Activated naive CD4-positive, alpha-beta T cell treated with anti-CD3 and anti-CD28 coated beads for 36 hours (primary cell): ENCODE data around the gene RPL5. TPM values are rescaled to one million over a fixed set of nuclear protein-coding genes. Genes with fewer than 3 reads are reported as not detected.
"Not testable (repeated sequence)": the region's sequence is repeated elsewhere in the genome, so short reads cannot be mapped to it uniquely, and the experiment has no call there.

ENCODE experiments used
- CTCF ChIA-PET: fragments of 350-600 bp; sonication (Branson Sonifier 250); formaldehyde crosslinking; loops from one replicate; lab custom pipeline; 2021; ENCODE audit warnings: antibody characterized with exemption; lab: Charles Lee
- DNase-seq: peaks from one replicate; pipeline ENCODE4 v3.0.0-alpha.2; 2020
- H3K27ac Mint-ChIP-seq: one replicate; pipeline ENCODE4 v1.8.0; 2021; ENCODE audit warnings: mild to moderate bottlenecking, mixed read lengths
- H3K27me3 Mint-ChIP-seq: one replicate; pipeline ENCODE4 v1.8.0; 2021; ENCODE audit warnings: low read depth, mixed read lengths
- H3K36me3 Mint-ChIP-seq: one replicate; pipeline ENCODE4 v1.8.0; 2021; ENCODE audit warnings: low read depth, mixed read lengths
- H3K4me1 Mint-ChIP-seq: one replicate; pipeline ENCODE4 v1.8.0; 2021; ENCODE audit warnings: low read depth, mixed read lengths
- H3K4me3 Mint-ChIP-seq: one replicate; pipeline ENCODE4 v1.8.0; 2021; ENCODE audit warnings: mild to moderate bottlenecking, moderate library complexity, mixed read lengths
- H3K9me3 Mint-ChIP-seq: one replicate; pipeline ENCODE4 v1.8.0; 2021; ENCODE audit warnings: mixed read lengths
- intact Hi-C: fragments of 100-400 bp; cut with micrococcal nuclease; formaldehyde crosslinking; loops from one replicate; pipeline ENCODE4 v1.15.1; 2023
- total RNA-seq, 2 experiments: library from RNA; stranded (reverse); gene quantifications; one replicate each; pipeline ENCODE4 v1.2.3, GENCODE V29; 2021

The RPL5 gene
- 1,000 to 10,000 TPM; 1,793 to 1,819 TPM for total RNA-seq

DNA sequence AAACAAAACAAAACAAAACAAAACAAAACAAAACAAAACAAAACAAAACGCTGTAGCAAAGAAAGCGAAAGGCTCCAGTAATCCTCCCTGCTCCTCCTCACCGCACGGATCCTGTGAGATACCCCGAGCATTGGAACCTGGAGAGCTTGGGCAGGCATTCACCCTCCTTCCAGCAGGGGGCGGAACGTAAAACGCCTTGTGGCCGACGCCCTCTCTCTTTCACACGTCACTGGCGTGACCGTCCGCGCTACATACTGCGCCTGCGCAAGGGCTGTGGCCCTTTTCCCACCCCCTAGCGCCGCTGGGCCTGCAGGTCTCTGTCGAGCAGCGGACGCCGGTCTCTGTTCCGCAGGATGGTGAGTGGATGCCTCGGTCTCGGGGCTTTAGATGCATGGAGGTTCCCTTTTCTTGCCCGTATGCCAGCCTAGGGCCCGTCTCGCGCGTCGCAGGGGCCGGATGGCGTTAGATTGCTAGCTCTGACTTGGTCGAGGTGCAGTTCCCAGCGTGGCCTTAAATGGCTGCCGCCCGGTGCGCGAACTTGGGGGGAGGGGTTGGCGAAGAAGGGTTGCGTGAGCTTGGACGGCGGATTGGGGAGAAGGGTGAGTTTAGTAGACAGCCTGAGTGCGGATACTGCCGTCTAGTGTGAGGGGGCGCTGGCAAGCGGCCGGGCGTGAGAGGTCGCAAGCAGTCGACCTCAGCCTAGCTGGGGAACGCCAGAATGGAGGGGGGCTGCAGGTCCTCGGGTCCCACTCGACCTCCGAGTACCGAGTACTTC lies at the start of gene RPL5:
TSS of gene RPL5 (plus strand) at position 279 of the 775 bp plus-strand sequence. CDS start at position 354, 75 bp downstream.
- Mint-ChIP-seq H3K27ac (peak within 1 kb of the TSS; percentile 99), H3K27me3 (no peaks in the 10 kb centered on the region), H3K4me1 (peaks cover 38% of the 10 kb centered on the region), H3K36me3 (peaks cover 52% of the 10 kb centered on the region), H3K9me3 (no peaks in the 10 kb centered on the region), H3K4me3 (peak within 1 kb of the TSS; percentile 98)
- peak; percentile 98 for DNase-seq
- intact Hi-C loops = loop anchor here (1.0 to 10.0 kb wide), 15 partner anchors 11 to 1327 kb away; partner anchors contain the start of genes CDC7, GFI1 and MTF2
- CTCF ChIA-PET = interaction anchor here (0.6 to 2.6 kb wide), 20 partner anchors 8 to 318 kb away, joined by 3 to 22 read pairs (median 4); partner anchors contain the start of genes DIPK1A and MTF2

DNA sequence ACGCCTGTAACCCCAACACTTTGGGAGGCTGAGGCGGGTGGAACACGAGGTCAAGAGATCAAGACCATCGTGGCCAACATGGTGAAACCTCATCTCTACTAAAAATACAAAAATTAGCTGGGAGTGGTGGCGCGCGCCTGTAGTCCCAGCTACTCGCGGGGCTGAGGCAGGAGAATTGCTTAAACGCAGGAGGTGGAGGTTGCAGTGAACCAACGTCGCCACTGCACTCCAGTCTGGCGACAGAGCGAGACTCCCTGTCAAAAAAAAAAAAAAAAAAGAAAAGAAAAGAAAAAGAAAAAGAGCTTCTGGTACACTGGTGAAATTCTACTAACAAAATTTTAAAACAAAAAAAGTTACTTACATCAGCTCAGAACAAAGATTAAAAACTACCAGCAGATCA lies 48.3 kb upstream of the RPL5 start:
- intact Hi-C loops = loop anchor here (5.0 kb wide), 1 partner anchor 34 kb away; no protein-coding TSS in a partner anchor
- not testable (repeated sequence) for H3K36me3 Mint-ChIP-seq, H3K9me3 Mint-ChIP-seq, DNase-seq, H3K27ac Mint-ChIP-seq
- CTCF ChIA-PET = interaction anchor here (0.7 to 0.9 kb wide), 2 partner anchors 34 to 39 kb away, joined by 3 read pairs; no protein-coding TSS in a partner anchor
- Mint-ChIP-seq H3K27me3 (peaks cover 35% of the 10 kb centered on the region), H3K4me3 (peak overlapping the region; percentile 70), H3K4me1 (peaks cover 13% of the 10 kb centered on the region)

DNA sequence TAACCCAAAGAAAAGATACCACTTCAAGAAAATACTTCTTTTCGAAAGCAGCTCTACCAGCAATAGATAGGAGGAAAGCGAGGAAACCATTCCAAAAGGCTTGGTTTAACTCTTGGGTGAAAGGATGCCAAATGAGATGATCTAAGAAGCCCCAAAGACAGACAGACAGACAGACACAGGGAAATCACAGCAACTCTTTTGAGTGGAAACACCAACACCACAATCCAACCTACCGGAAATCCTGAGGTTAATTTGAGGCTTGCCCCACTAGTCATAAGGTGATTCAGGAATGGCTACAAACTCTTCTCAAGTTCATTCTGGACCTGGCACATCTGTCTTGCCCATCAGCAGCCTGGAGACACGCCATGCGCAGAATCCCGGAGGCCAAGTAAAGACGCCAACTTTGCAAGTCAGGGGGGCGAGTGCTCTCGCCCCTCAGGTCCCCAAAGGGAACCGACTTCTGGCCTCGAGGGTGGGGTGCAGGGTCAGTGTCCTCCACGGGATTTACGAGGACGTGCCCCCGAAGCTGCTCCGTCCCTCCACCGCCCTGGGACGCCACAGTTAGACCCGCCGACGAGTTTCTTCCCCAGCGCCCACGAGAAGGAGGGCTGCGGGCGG lies 47.7 kb upstream of the RPL5 start:
- intact Hi-C loops = loop anchor here (1.0 to 5.0 kb wide), 5 partner anchors 33 to 258 kb away; no protein-coding TSS in a partner anchor
- H3K9me3 Mint-ChIP-seq = no peaks in the 10 kb centered on the region
- H3K27ac Mint-ChIP-seq = no peak overlapping the region
- no peaks in the 10 kb centered on the region for H3K36me3 Mint-ChIP-seq
- DNase-seq = peak; percentile 69
- H3K4me1 Mint-ChIP-seq = peaks cover 13% of the 10 kb centered on the region
- CTCF ChIA-PET = interaction anchor here (0.7 to 1.3 kb wide), 6 partner anchors 35 to 75 kb away, joined by 3 read pairs; no protein-coding TSS in a partner anchor
- peak overlapping the region; percentile 70 for H3K4me3 Mint-ChIP-seq
- peaks cover 35% of the 10 kb centered on the region for H3K27me3 Mint-ChIP-seq

DNA sequence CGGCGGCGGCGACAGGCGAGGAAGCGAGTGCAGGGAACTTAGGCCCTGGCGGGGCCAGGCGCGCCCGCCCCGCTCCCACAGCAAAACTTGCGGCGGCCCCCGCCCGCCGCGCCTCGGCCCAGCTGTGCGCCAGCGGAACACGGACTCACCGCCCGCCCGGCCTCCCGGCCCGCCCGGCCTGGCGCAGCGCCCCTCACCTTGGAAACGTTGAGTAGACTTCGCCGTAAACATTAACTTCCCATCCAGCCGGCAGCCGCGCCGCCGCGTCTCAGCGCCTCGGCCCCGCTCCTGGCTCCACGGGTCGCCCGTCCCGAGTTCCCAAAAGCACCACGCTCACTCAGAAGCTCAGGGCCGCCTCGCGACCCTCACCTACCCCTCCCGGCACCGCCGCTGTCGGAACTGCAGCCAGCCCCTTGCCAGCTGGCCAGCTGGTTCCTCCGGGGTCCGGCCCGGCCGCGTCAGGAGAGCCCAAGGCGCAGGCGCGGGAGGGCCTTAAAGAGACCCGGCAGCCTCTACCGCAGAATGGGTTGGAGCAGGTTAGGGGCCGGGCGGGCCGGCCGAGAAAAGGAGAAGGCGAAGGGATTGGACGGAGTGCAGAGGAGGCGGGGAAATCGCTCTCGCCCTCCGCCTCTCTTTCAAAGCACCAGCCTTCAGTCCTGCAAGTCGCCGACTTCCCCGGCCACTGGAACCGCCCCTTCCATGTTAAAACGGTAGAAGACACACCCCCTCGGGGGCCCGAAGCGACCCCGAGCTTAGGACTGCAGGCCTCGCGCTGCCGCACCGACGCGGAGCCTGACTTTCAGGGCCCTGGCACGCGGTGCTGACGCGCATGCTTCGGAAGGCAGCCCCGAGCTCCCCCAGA lies 47.0 kb upstream of the RPL5 start, which contains the start of gene EVI5:
TSS of gene EVI5 (minus strand) at position 470 of the 862 bp plus-strand sequence. CDS start 48,562 bp downstream, outside the sequence.
- intact Hi-C loops = loop anchor here (1.0 to 5.0 kb wide), 5 partner anchors 32 to 257 kb away; no protein-coding TSS in a partner anchor

DNA sequence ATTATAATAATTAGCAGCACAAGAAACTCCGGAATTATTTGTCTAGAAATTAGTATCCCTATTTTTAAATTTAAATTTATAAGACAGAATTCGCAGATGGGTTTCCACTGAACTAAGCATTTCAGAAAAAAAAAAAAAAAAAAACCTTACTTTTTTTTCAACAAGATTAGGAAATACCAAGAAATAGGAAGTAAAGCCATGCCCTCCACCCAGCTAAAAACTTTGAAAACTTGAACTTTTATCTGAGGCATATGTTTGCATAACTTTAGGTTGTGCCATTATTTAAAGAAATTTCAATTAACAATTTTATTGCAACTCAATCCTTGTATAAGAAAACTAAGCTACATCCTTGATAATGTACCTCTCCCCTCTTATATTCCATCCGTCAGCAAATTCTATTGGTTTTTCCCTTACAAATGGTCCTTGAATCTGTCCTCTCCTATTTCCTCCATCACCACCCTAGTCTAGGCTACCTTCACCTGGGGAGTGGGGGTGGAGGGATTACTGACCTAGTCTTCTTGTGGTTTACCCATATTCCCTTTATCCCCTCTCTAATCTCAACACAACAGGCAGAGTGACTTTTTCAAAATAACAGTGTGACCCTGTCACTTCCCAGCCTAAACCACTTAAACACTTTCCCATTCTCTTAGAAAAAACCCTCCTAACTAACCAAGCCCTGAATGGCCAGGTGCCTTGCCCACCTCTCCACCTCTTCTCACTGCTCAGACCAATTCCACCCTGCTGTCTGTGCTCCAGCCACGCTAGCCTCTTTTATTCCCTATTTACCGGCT lies 45.5 kb upstream of the RPL5 start:
- no peaks in the 10 kb centered on the region for H3K9me3 Mint-ChIP-seq
- intact Hi-C loops = no loop called here
- CTCF ChIA-PET = interaction anchor here (0.9 to 2.2 kb wide), 2 partner anchors 33 to 37 kb away, joined by 3 to 10 read pairs; no protein-coding TSS in a partner anchor
- H3K4me3 Mint-ChIP-seq = no peak overlapping the region
- DNase-seq = no peak
- no peaks in the 10 kb centered on the region for H3K36me3 Mint-ChIP-seq
- H3K27ac Mint-ChIP-seq = no peak overlapping the region
- H3K27me3 Mint-ChIP-seq = peaks cover 29% of the 10 kb centered on the region
- H3K4me1 Mint-ChIP-seq = peaks cover 16% of the 10 kb centered on the region

More for the DNA sequence above, 47.0 kb upstream of the RPL5 start, which contains the start of gene EVI5:
- Mint-ChIP-seq H3K36me3 (no peaks in the 10 kb centered on the region), H3K27ac (no peak within 1 kb of the TSS), H3K27me3 (peaks cover 32% of the 10 kb centered on the region), H3K4me1 (peaks cover 13% of the 10 kb centered on the region), H3K4me3 (peak within 1 kb of the TSS; percentile 73), H3K9me3 (no peaks in the 10 kb centered on the region)
- DNase-seq = peak; percentile 58
- CTCF ChIA-PET = interaction anchor here (0.7 to 2.2 kb wide), 7 partner anchors 31 to 489 kb away, joined by 3 to 10 read pairs (median 3); no protein-coding TSS in a partner anchor

DNA sequence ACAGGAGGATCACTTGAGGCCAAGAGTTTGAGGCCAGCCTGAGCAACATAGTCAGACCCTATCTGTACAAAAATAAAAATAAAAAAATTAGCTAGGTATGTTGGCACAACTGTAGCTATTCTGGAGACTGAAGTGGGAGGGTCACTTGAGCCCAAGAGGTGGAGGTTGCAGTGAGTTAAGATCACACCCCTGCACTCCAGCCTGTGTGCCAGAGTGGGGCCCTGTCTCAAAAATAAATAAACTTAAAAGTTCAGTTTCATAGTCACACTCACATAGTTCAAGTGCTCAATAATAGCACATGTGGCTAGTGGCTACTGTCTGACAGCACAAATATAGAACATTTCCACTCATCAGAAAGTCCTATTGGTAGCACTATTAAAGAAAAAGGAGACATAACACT lies 41.8 kb upstream of the RPL5 start:
- no peak overlapping the region for H3K27ac Mint-ChIP-seq
- intact Hi-C loops = no loop called here
- DNase-seq = no peak
- CTCF ChIA-PET = interaction anchor here (0.7 to 2.0 kb wide), 2 partner anchors 28 to 41 kb away, joined by 3 to 9 read pairs; no protein-coding TSS in a partner anchor
- no peak overlapping the region for H3K4me3 Mint-ChIP-seq
- H3K4me1 Mint-ChIP-seq = peaks cover 6% of the 10 kb centered on the region
- no peaks in the 10 kb centered on the region for H3K9me3 Mint-ChIP-seq
- H3K27me3 Mint-ChIP-seq = peaks cover 17% of the 10 kb centered on the region
- no peaks in the 10 kb centered on the region for H3K36me3 Mint-ChIP-seq

DNA sequence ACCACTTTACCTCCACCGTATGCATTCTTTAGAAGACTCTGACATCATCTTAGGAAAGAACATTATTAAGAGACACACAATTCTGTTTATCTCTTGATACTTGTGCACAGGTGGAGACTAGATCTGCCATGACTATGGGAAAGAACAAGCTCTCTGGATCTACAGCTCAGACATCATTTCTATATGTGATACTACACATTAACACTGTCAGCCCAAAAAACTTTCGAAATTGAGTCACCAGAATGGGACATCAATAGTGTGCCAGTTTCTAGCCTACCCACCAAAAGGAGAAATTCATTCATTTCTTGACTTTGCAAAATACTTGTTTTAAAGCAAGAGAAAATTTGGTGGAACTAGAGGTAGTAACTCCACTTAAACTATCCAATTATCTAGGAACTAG lies 41.0 kb upstream of the RPL5 start:
- Mint-ChIP-seq H3K27ac (no peak overlapping the region), H3K4me3 (no peak overlapping the region), H3K4me1 (peaks cover 2% of the 10 kb centered on the region), H3K9me3 (no peaks in the 10 kb centered on the region), H3K36me3 (no peaks in the 10 kb centered on the region), H3K27me3 (peaks cover 14% of the 10 kb centered on the region)
- DNase-seq = no peak
- CTCF ChIA-PET = interaction anchor here (0.6 to 2.0 kb wide), 3 partner anchors 27 to 230 kb away, joined by 3 to 9 read pairs (median 4); no protein-coding TSS in a partner anchor
- intact Hi-C loops = no loop called here

DNA sequence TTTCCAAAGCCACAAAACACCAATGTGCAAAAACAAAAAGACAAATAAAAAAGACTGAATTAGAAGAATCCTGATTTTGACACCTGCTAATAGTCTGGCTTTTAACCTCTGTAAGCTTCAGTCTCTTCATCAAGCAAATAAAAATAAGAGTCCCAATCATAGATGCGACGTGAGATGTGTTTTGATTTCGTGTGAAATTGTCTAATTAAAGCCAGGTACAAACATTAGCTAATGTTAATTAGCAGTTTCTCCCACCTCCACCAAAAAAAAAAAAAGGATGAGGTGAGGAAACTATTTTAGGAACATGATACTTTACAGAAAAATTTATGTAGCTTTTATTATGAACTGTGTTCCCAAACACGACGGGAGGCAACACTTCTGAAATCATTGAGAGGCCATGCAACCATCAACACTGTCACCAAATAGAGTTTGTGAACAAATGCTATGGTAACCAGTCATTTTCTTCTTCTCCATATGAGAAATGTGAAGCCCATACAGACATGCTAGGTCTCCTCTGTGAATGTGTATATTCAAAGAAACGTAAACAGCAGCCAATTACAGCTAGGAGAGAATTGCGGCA lies 40.3 kb upstream of the RPL5 start:
- CTCF ChIA-PET = interaction anchor here (0.5 to 2.0 kb wide), 3 partner anchors 27 to 331 kb away, joined by 3 to 9 read pairs (median 3); no protein-coding TSS in a partner anchor
- H3K36me3 Mint-ChIP-seq = no peaks in the 10 kb centered on the region
- DNase-seq = no peak
- no peak overlapping the region for H3K4me3 Mint-ChIP-seq
- H3K27ac Mint-ChIP-seq = no peak overlapping the region
- intact Hi-C loops = no loop called here
- H3K4me1 Mint-ChIP-seq = peaks cover 2% of the 10 kb centered on the region
- peaks cover 11% of the 10 kb centered on the region for H3K27me3 Mint-ChIP-seq
- H3K9me3 Mint-ChIP-seq = no peaks in the 10 kb centered on the region

DNA sequence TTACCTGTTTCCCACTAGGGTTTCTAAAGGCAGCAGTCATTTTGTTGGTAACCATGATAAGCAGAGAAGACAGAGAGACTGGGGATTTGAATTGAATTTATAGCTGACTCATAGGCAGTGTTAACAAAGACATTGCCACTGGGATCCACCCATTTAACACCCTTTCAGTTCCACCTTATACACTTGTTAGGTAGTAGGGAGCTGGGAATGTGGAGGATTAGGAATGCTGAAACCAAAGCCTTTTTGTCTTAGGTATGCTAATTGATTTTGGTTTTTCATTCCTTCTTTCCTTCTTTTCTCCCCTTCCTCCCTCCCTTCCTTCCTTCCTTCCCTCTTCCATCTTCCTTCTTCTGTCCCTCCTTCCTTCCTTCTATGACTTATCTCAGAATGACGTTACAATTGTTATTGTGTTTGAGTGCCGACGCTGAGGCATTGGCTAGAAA lies 39.5 kb upstream of the RPL5 start:
- Mint-ChIP-seq H3K4me1 (peaks cover 2% of the 10 kb centered on the region), H3K9me3 (no peaks in the 10 kb centered on the region), H3K4me3 (no peak overlapping the region), H3K27ac (no peak overlapping the region), H3K27me3 (peaks cover 8% of the 10 kb centered on the region), H3K36me3 (no peaks in the 10 kb centered on the region)
- no peak for DNase-seq
- intact Hi-C loops = no loop called here
- CTCF ChIA-PET = interaction anchor here (1.7 kb wide), 1 partner anchor 26 kb away, joined by 3 read pairs; no protein-coding TSS in a partner anchor

DNA sequence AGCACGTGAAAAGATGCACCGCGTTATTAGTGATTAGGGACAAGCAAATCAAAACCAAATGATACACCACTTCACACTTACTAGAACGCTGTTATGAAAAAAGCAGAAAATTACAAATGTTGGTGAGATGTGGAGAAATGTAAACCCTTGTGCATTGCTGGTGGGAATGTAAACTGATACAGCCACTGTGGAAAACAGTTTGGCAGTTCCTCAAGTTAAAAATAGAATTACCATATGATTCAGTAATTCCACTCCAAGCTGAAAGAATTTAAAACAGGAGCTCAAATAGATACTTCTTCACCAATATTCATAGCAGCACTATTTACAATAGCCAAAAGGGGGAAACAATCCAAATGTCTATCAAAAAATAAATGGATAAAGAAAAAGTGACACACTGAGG lies 36.7 kb upstream of the RPL5 start:
- H3K36me3 Mint-ChIP-seq = no peaks in the 10 kb centered on the region
- peaks cover 2% of the 10 kb centered on the region for H3K4me1 Mint-ChIP-seq
- no peaks in the 10 kb centered on the region for H3K9me3 Mint-ChIP-seq
- no peak overlapping the region for H3K27ac Mint-ChIP-seq
- intact Hi-C loops = no loop called here
- no peak overlapping the region for H3K4me3 Mint-ChIP-seq
- no peak for DNase-seq
- CTCF ChIA-PET = interaction anchor here (0.5 kb wide), 1 partner anchor 483 kb away, joined by 3 read pairs; no protein-coding TSS in a partner anchor
- H3K27me3 Mint-ChIP-seq = peaks cover 6% of the 10 kb centered on the region
